Activated CD8-positive, alpha-beta memory T cell treated with anti-CD3 and anti-CD28 coated beads, Interleukin-2, amount 50 U/mL, for 24 hours (primary cell): ENCODE measurements around the gene MRLN.

Experiments used
- DNase-seq: peaks from one replicate; pipeline ENCODE4 v3.0.0-alpha.2; 2020; ENCODE audit errors: extremely low read depth

MRLN gene

GRCh38 chr10:59705931-59706330, 47.3 kb downstream of the MRLN start:
- no peak for DNase-seq

GRCh38 chr10:59704630-59705029, 48.6 kb downstream of the MRLN start:
- DNase-seq = no peak

GRCh38 chr10:59702347-59702746, 50.9 kb downstream of the MRLN start:
- DNase-seq = no peak

- no peak for DNase-seq
Observed at GRCh38 chr10:59700709-59701108, 52.5 kb downstream of the MRLN start.

GRCh38 chr10:59698326-59698725, 54.9 kb downstream of the MRLN start:
- DNase-seq = no peak

- no peak for DNase-seq
Observed at GRCh38 chr10:59695637-59696036, 57.6 kb downstream of the MRLN start.

GRCh38 chr10:59694936-59695335, 58.3 kb downstream of the MRLN start:
- no peak for DNase-seq

GRCh38 chr10:59692113-59692512, 61.1 kb downstream of the MRLN start:
- DNase-seq = no peak

- no peak for DNase-seq
Observed at GRCh38 chr10:59688921-59689351, 64.3 kb downstream of the MRLN start.

GRCh38 chr10:59687657-59688056, 65.6 kb downstream of the MRLN start:
- DNase-seq = no peak
